Immature natural killer cell (primary cell): ENCODE measurements around the gene PCDHGB1. TPM values are rescaled to one million over a fixed set of nuclear protein-coding genes. Genes with fewer than 3 reads are reported as not detected.

Experiments
- DNase-seq, 3 donors: peaks; one replicate each; pipeline ENCODE4 v3.0.0; 2022; ENCODE audit warnings: mixed read lengths in 1 of 3
- H3K27ac Mint-ChIP-seq, 6 donors: one replicate each; pipeline ENCODE4 v1.8.0; 2020; ENCODE audit warnings: mixed read lengths in 6 of 6, mild to moderate bottlenecking in 5 of 6, inconsistent platforms in 4 of 6, moderate library complexity in 3 of 6
- H3K27me3 Mint-ChIP-seq, 3 donors: one replicate each; pipeline ENCODE4 v1.8.0; 2020 to 2021; ENCODE audit warnings: low read depth in 3 of 3, mild to moderate bottlenecking in 3 of 3, mixed read lengths in 3 of 3, moderate library complexity in 3 of 3, inconsistent platforms in 1 of 3
- H3K36me3 Mint-ChIP-seq, 3 donors: one replicate each; pipeline ENCODE4 v1.8.0; 2020; ENCODE audit warnings: mixed read lengths in 3 of 3, inconsistent platforms in 2 of 3, mild to moderate bottlenecking in 2 of 3
- H3K4me1 Mint-ChIP-seq, 2 donors: one replicate each; pipeline ENCODE4 v1.8.0; 2020; ENCODE audit warnings: inconsistent platforms in 2 of 2, mild to moderate bottlenecking in 2 of 2, mixed read lengths in 2 of 2, moderate library complexity in 1 of 2
- H3K4me3 Mint-ChIP-seq, 5 donors: one replicate each; pipeline ENCODE4 v1.8.0; 2020; ENCODE audit warnings: mild to moderate bottlenecking in 5 of 5, mixed read lengths in 5 of 5, inconsistent platforms in 3 of 5, moderate library complexity in 3 of 5
- H3K9me3 Mint-ChIP-seq, 6 donors: one replicate each; pipeline ENCODE4 v1.8.0; 2020; ENCODE audit warnings: mild to moderate bottlenecking in 6 of 6, mixed read lengths in 6 of 6, inconsistent platforms in 4 of 6, moderate library complexity in 3 of 6
- polyA plus RNA-seq, 3 donors: library from polyadenylated mRNA; unstranded; fragments of 300-500 nt; fragmentation: Illumina TruSeq; gene quantifications; one replicate each; pipeline ENCODE4 v1.2.3, GENCODE V29; 2021

Gene PCDHGB1
- polyA plus RNA-seq, 3 donors from 2014 or later, result not detected

- DNase-seq, result no peak
- Mint-ChIP-seq H3K36me3 (peaks cover 4 to 8% (median 6%) of the 10 kb centered on the region in 3 donors), H3K4me1 (peaks cover 6 to 7% of the 10 kb centered on the region in 2 donors), H3K27me3 (peaks cover 21 to 53% (median 35%) of the 10 kb centered on the region in 3 donors), H3K27ac (no peak overlapping the region), H3K9me3 (peaks cover 14 to 37% (median 20%) of the 10 kb centered on the region in 6 donors), H3K4me3 (peak overlapping the region in 2 of 5 donors; percentile 21 to 44)
Observed at GRCh38 chr5:141356133-141356532, 6.2 kb downstream of the PCDHGB1 start.

- H3K4me1 Mint-ChIP-seq, result peaks cover 6 to 7% of the 10 kb centered on the region in 2 donors
- H3K9me3 Mint-ChIP-seq, result peaks cover 16 to 41% (median 24%) of the 10 kb centered on the region in 6 donors
- peaks cover 21 to 54% (median 41%) of the 10 kb centered on the region in 3 donors for H3K27me3 Mint-ChIP-seq
- no peak overlapping the region for H3K27ac Mint-ChIP-seq
- H3K36me3 Mint-ChIP-seq, result peaks cover 4 to 8% (median 8%) of the 10 kb centered on the region in 3 donors
- no peak overlapping the region for H3K4me3 Mint-ChIP-seq
- no peak for DNase-seq
Observed at GRCh38 chr5:141356950-141357349, 7.1 kb downstream of the PCDHGB1 start.

- Mint-ChIP-seq H3K27me3 (peaks cover 27 to 63% (median 54%) of the 10 kb centered on the region in 3 donors), H3K4me1 (peaks cover 5 to 6% of the 10 kb centered on the region in 2 donors), H3K9me3 (peaks cover 17 to 57% (median 40%) of the 10 kb centered on the region in 6 donors), H3K4me3 (peak within 1 kb of the TSS; percentile 78 to 89 (median 85)), H3K36me3 (peaks cover 4 to 16% (median 8%) of the 10 kb centered on the region in 3 donors), H3K27ac (peak within 1 kb of the TSS in 2 of 6 donors; percentile 36 to 68)
- DNase-seq, result peak; percentile 9 to 29 (median 13)
Observed at GRCh38 chr5:141359790-141360426, 10.0 kb downstream of the PCDHGB1 start, which contains the start of gene PCDHGB2. Gene PCDHGB2, plus strand, starts transcription at chr5:141359994. Its CDS starts 142 bp downstream, at chr5:141360136.

GRCh38 chr5:141360685-141361084 lies 10.8 kb downstream of the PCDHGB1 start:
- Mint-ChIP-seq H3K27ac (no peak overlapping the region), H3K27me3 (peaks cover 30 to 67% (median 57%) of the 10 kb centered on the region in 3 donors), H3K9me3 (peaks cover 24 to 65% (median 47%) of the 10 kb centered on the region in 6 donors)

GRCh38 chr5:141362719-141363118 lies 12.8 kb downstream of the PCDHGB1 start:
- no peak for DNase-seq
- Mint-ChIP-seq H3K4me1 (peaks cover 2 to 6% of the 10 kb centered on the region in 2 donors), H3K27ac (no peak overlapping the region), H3K4me3 (peak overlapping the region in 1 of 5 donors; percentile 55), H3K9me3 (peaks cover 23 to 68% (median 49%) of the 10 kb centered on the region in 6 donors), H3K27me3 (peaks cover 32 to 67% (median 64%) of the 10 kb centered on the region in 3 donors), H3K36me3 (peaks cover 4 to 15% (median 12%) of the 10 kb centered on the region in 3 donors)

More at GRCh38 chr5:141360685-141361084, 10.8 kb downstream of the PCDHGB1 start:
- peaks cover 3 to 6% of the 10 kb centered on the region in 2 donors for H3K4me1 Mint-ChIP-seq
- DNase-seq, result no peak
- peak overlapping the region in 1 of 5 donors; percentile 89 for H3K4me3 Mint-ChIP-seq
- H3K36me3 Mint-ChIP-seq, result peaks cover 4 to 16% (median 14%) of the 10 kb centered on the region in 3 donors

GRCh38 chr5:141363952-141364660 lies 14.2 kb downstream of the PCDHGB1 start, which contains the start of gene PCDHGA5:
Gene PCDHGA5, plus strand, starts transcription at chr5:141364162. Its CDS starts 169 bp downstream, at chr5:141364331.
- no peak for DNase-seq
- H3K27me3 Mint-ChIP-seq, result peaks cover 33 to 71% (median 71%) of the 10 kb centered on the region in 3 donors
- H3K36me3 Mint-ChIP-seq, result peaks cover 4 to 15% (median 12%) of the 10 kb centered on the region in 3 donors
- peaks cover 23 to 69% (median 47%) of the 10 kb centered on the region in 6 donors for H3K9me3 Mint-ChIP-seq
- H3K4me1 Mint-ChIP-seq, result peaks cover 2 to 6% of the 10 kb centered on the region in 2 donors
- H3K4me3 Mint-ChIP-seq, result peak within 1 kb of the TSS in 2 of 5 donors; percentile 8
- peak within 1 kb of the TSS in 1 of 6 donors; percentile 13 for H3K27ac Mint-ChIP-seq

- no peak overlapping the region for H3K27ac Mint-ChIP-seq
- H3K36me3 Mint-ChIP-seq, result peaks cover 0 to 8% (median 8%) of the 10 kb centered on the region in 3 donors
- peaks cover 15 to 58% (median 38%) of the 10 kb centered on the region in 6 donors for H3K9me3 Mint-ChIP-seq
- peaks cover 35 to 74% (median 70%) of the 10 kb centered on the region in 3 donors for H3K27me3 Mint-ChIP-seq
- no peak for DNase-seq
- H3K4me1 Mint-ChIP-seq, result peaks cover 6 to 10% of the 10 kb centered on the region in 2 donors
- H3K4me3 Mint-ChIP-seq, result no peak overlapping the region
Observed at GRCh38 chr5:141366016-141366896, 16.4 kb downstream of the PCDHGB1 start.

GRCh38 chr5:141369994-141370848 lies 20.3 kb downstream of the PCDHGB1 start, which contains the start of gene PCDHGB3:
Gene PCDHGB3, plus strand, starts transcription at chr5:141370242. Its CDS starts 153 bp downstream, at chr5:141370395.
- peak in 1 of 3 donors; percentile 19 for DNase-seq
- Mint-ChIP-seq H3K36me3 (peaks cover 0 to 9% (median 3%) of the 10 kb centered on the region in 3 donors), H3K4me1 (peaks cover 8 to 16% of the 10 kb centered on the region in 2 donors), H3K27ac (no peak within 1 kb of the TSS), H3K9me3 (peaks cover 7 to 43% (median 27%) of the 10 kb centered on the region in 6 donors), H3K4me3 (peak within 1 kb of the TSS; percentile 75 to 90 (median 77)), H3K27me3 (peaks cover 40 to 51% (median 49%) of the 10 kb centered on the region in 3 donors)

- H3K27ac Mint-ChIP-seq, result no peak overlapping the region
- no peak overlapping the region for H3K4me3 Mint-ChIP-seq
- H3K4me1 Mint-ChIP-seq, result peaks cover 8 to 16% of the 10 kb centered on the region in 2 donors
- no peak for DNase-seq
- peaks cover 8 to 39% (median 23%) of the 10 kb centered on the region in 6 donors for H3K9me3 Mint-ChIP-seq
- peaks cover 0 to 7% (median 3%) of the 10 kb centered on the region in 3 donors for H3K36me3 Mint-ChIP-seq
- peaks cover 33 to 48% (median 46%) of the 10 kb centered on the region in 3 donors for H3K27me3 Mint-ChIP-seq
Observed at GRCh38 chr5:141371572-141372475, 21.9 kb downstream of the PCDHGB1 start.

GRCh38 chr5:141373673-141374317 lies 23.9 kb downstream of the PCDHGB1 start, which contains the start of gene PCDHGA6:
Gene PCDHGA6, plus strand, starts transcription at chr5:141373891. Its CDS starts 193 bp downstream, at chr5:141374084.
- Mint-ChIP-seq H3K4me1 (peaks cover 8 to 16% of the 10 kb centered on the region in 2 donors), H3K27me3 (peaks cover 32 to 45% (median 44%) of the 10 kb centered on the region in 3 donors), H3K27ac (no peak within 1 kb of the TSS), H3K9me3 (peaks cover 8 to 37% (median 28%) of the 10 kb centered on the region in 6 donors), H3K4me3 (peak within 1 kb of the TSS in 3 of 5 donors; percentile 16 to 71 (median 41)), H3K36me3 (peaks cover 0 to 7% (median 3%) of the 10 kb centered on the region in 3 donors)
- DNase-seq, result peak in 1 of 3 donors; percentile 11
